Stimulated activated CD8-positive, alpha-beta memory T cell treated with anti-CD3 and anti-CD28 coated beads, Interleukin-7, amount 100 ng/mL, for 1 hour (primary cell): ENCODE results near the gene CCDC71L.
"Not testable (repeated sequence)": the region's sequence is repeated elsewhere in the genome, so short reads cannot be mapped to it uniquely, and the experiment has no call there.

Experiments used
- DNase-seq, 2 donors: peaks; one replicate each; pipeline ENCODE4 v3.0.0-alpha.2; 2020; ENCODE audit warnings: low read depth in 2 of 2

The CCDC71L gene

GRCh38 chr7:106660862-106661720, at the start of gene CCDC71L:
TSS of gene CCDC71L (minus strand) at chr7:106661158. CDS start at chr7:106660896, 262 bp downstream.
- peak; percentile 80 to 83 for DNase-seq

GRCh38 chr7:106709604-106710003, 48.6 kb upstream of the CCDC71L start:
- DNase-seq = not testable (repeated sequence)

GRCh38 chr7:106704000-106704840, 43.3 kb upstream of the CCDC71L start:
- DNase-seq = no peak

- no peak for DNase-seq
Observed at GRCh38 chr7:106693677-106694353, 32.9 kb upstream of the CCDC71L start.

- DNase-seq = no peak
Observed at GRCh38 chr7:106692450-106693051, 31.6 kb upstream of the CCDC71L start.

- not testable (repeated sequence) for DNase-seq
Observed at GRCh38 chr7:106688161-106688560, 27.2 kb upstream of the CCDC71L start.

- no peak for DNase-seq
Observed at GRCh38 chr7:106683941-106684340, 23.0 kb upstream of the CCDC71L start.

- DNase-seq = no peak
Observed at GRCh38 chr7:106681815-106682495, 21.0 kb upstream of the CCDC71L start.

GRCh38 chr7:106679153-106679931, 18.4 kb upstream of the CCDC71L start:
- no peak for DNase-seq

- no peak for DNase-seq
Observed at GRCh38 chr7:106678795-106679152, 17.8 kb upstream of the CCDC71L start.

GRCh38 chr7:106676506-106676905, 15.5 kb upstream of the CCDC71L start:
- DNase-seq = not testable (repeated sequence)

GRCh38 chr7:106673688-106674087, 12.7 kb upstream of the CCDC71L start:
- not testable (repeated sequence) for DNase-seq

- not testable (repeated sequence) for DNase-seq
Observed at GRCh38 chr7:106671930-106672329, 11.0 kb upstream of the CCDC71L start.

- no peak for DNase-seq
Observed at GRCh38 chr7:106671160-106671559, 10.2 kb upstream of the CCDC71L start.

- DNase-seq = no peak
Observed at GRCh38 chr7:106668861-106669524, 8.0 kb upstream of the CCDC71L start.

- no peak for DNase-seq
Observed at GRCh38 chr7:106666353-106666752, 5.4 kb upstream of the CCDC71L start.

- DNase-seq = no peak
Observed at GRCh38 chr7:106664343-106664742, 3.4 kb upstream of the CCDC71L start.

- DNase-seq = peak; percentile 47 to 56
Observed at GRCh38 chr7:106659963-106660861, 746 bp downstream of the CCDC71L start.
